LNCAP (cell line): ENCODE data around the gene PPAN.

Experiments
- CTCF ChIP-seq: fragments of 450-650 bp; IDR thresholded peaks from 2 replicates; pipeline ENCODE4 v1.5.1; 2017; ENCODE audit warnings: mild to moderate bottlenecking

Gene PPAN

GRCh38 chr19:10141479-10141878 lies 35.3 kb downstream of the PPAN start:
- no peak for TF ChIP-seq CTCF

GRCh38 chr19:10141973-10142372 lies 35.8 kb downstream of the PPAN start:
- no peak for TF ChIP-seq CTCF

- TF ChIP-seq CTCF, result no peak
Observed at GRCh38 chr19:10142701-10143375, 36.7 kb downstream of the PPAN start.

- no peak for TF ChIP-seq CTCF
Observed at GRCh38 chr19:10143681-10144080, 37.5 kb downstream of the PPAN start.

- no peak for TF ChIP-seq CTCF
Observed at GRCh38 chr19:10144361-10144760, 38.2 kb downstream of the PPAN start.

GRCh38 chr19:10145031-10145430 lies 38.9 kb downstream of the PPAN start:
- no peak for TF ChIP-seq CTCF

- no peak for TF ChIP-seq CTCF
Observed at GRCh38 chr19:10146142-10146541, 40.0 kb downstream of the PPAN start.

- TF ChIP-seq CTCF, result no peak
Observed at GRCh38 chr19:10149427-10149826, 43.3 kb downstream of the PPAN start.
